GM19238 (cell line): ENCODE measurements around the gene SSBP4.

Experiments
- DNase-seq: peaks from one replicate; pipeline ENCODE4 v3.0.0; 2011; ENCODE audit warnings: low spot score; ENCODE audit not compliant: insufficient read length

SSBP4 gene

GRCh38 chr19:18433015-18433691, 14.0 kb downstream of the SSBP4 start:
- no peak for DNase-seq

DNA sequence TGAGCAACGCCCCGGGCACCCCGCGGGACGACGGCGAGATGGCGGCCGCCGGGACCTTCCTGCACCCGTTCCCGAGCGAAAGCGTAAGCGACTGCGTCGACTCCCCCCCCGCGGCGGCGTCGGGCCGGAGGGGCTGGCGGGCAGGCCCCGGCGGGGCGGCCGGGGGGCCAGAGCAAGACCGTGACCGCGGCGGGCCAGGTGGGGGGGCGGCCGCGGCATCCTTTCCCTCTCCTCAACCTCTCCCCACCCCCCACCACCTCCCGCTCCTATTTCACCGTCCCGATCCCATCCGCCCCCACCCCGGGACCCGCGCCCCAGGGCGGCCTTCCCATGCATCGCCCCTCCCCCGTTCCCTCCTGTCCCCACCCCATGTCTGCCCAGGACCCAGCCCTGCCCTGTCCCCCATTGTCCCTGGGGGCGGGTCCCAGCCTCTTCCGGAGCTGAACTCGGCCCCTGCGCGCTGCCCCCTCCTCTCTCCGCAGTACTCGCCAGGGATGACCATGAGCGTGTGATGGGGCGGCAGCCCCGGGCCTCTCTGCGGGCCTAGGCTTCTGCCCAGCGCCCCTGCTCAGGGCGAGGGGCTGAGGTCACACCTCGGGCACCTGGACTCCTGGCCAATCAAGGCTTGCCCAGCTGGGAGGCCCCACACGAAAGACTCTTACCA, 14.7 kb downstream of the SSBP4 start:
- no peak for DNase-seq

GRCh38 chr19:18434411-18435175, 15.4 kb downstream of the SSBP4 start:
- no peak for DNase-seq

DNA sequence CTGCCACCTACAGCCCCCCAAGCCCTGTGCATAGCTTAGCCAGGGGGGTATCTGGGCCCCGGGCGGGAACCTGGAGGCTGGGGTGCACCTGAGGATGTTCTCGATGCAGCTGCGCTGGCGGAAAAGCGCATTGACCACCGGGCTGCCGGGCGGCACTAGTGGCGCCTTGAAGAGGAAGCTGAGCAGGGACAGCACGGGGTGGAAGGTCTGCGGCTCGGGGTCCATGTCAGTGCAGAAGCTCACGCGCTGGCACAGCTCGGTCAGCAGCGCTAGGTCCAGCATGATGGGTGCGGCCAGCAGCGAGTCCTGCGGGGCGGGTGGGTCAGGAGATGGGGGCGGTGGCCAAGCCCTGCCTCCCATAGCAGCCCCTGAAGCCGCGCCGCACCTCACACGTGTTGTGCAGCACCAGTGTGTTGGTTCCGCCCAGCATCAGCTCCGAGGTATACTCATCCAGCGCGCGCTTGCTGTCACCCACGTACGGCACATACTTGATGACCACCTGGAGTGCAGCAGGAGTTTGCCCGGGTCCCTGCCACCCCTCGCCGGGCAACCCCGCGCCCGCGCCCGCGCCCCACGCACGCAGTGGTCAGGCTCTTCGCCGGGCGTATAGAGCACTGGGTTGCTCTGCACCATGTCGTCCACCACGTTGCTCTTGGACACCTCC, 16.1 kb downstream of the SSBP4 start:
- DNase-seq, result no peak

GRCh38 chr19:18435842-18436670, 16.9 kb downstream of the SSBP4 start:
- DNase-seq, result no peak

DNA sequence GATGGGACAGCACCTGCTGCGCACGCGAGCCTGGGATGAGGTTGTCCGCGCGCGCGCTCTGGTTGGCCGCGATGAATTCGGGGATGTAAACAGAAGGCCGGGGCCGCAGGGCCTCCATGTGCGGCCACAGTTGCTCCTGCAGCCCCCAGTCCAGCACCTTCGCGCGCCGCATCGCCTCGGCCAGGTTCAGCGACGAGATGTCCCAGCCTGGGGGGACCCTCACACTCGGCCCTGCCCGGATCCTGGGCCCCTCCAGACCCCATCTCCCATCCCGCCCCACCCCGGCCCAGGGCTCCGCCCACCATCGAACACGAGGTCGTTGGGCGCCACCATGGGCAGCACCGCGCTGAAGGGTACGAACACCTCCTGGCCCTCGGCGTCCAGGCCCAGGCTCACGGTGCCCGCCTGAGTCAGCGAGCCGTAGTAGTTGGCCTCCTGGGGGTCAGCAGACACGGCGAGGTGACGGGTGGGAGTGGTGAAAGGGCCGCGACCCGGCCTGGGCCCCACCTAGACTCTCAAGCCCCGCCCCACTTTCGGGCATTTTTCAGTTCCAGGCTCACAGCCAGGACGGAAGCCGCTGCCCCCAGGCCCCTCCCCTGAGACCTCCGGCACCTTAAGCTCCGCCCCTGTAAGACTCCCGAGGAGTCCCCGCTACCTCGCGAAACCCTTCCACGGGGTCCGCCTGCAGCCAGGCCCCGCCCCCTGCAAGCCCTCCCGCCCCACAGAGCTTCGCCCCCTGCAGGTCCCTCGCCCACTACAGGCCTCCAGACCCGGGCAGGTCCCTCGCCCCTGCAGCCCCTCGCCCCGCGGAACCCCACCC, 17.7 kb downstream of the SSBP4 start:
- DNase-seq, result peak; percentile 97

DNA sequence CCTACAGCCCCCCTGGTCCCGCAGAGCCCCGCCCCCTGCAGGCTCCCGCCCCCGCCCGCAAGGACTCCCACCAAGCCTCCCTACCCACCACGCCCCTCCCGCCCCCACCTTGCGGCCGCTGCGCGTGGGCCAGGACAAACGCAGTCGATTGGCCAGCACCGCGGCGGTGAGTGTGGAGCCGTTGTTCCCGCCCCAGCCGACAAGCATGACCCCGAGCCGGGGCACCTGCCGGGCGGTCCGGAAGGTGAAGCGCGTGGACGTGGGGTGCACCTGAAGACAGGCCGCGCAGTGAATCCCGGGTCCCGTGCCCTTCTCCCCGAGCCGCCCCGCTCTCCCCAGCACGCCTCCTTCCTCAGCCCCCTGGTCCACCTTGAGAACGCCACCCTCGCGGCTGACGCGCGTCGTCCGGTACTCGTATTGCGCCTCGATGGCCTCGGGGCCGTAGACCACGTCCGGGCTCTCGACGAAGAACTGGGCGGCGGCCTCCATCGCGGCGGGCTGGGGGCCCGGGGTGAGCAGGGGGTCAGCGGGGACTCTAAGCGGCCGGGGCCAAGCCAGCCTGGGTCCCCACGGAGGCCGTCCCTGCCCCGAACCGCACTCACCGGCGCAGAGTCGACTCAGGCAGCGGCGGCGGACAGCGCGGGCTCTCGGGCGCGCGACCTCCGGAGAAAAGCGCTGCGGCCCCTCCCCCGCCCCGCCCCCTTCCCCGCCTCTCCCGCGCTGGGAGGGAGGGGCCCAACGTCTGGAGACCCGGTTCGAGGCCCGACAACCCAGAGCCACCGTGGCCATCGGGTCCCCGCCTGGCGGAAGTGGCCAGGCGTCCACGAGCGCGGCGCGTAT, 18.5 kb downstream of the SSBP4 start, which contains the start of gene ISYNA1:
ISYNA1 (minus strand) TSS at position 643 of the 840 bp plus-strand sequence; CDS start at position 489, 154 bp downstream.
- no peak for DNase-seq

DNA sequence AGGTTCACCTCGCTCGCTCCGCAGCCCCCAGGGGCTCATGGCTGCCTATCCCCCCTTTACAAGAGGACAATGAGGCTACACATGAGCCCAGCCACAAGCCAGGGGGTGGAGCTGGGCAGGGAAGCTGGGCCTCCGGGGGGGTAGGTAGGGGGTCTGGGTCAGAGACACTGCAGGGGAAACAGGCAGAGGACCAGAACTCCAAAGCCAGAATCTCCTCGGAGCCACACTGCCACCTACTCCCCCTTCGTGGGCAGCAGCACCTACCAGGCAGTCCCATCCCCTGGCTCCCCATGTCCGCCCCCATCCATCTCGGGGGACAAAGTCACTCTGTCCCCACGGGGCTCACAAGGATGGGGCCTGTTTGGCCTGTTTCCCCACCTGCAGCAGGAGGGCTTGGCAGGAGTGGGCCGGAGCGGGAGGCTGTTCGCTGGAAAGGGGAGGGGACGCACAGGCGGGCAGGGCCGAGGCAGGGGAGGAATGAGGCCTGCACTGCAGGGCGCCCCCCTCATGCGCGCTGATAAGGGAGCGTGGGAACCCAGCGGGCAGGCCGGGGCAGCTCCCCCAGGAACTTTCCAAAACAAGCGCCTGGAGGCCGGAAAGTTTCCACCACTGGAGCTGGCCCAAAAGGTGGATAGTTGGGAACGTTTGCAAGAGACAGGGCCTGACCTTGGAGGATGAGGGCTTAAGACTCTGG, 19.3 kb downstream of the SSBP4 start:
- DNase-seq, result no peak

DNA sequence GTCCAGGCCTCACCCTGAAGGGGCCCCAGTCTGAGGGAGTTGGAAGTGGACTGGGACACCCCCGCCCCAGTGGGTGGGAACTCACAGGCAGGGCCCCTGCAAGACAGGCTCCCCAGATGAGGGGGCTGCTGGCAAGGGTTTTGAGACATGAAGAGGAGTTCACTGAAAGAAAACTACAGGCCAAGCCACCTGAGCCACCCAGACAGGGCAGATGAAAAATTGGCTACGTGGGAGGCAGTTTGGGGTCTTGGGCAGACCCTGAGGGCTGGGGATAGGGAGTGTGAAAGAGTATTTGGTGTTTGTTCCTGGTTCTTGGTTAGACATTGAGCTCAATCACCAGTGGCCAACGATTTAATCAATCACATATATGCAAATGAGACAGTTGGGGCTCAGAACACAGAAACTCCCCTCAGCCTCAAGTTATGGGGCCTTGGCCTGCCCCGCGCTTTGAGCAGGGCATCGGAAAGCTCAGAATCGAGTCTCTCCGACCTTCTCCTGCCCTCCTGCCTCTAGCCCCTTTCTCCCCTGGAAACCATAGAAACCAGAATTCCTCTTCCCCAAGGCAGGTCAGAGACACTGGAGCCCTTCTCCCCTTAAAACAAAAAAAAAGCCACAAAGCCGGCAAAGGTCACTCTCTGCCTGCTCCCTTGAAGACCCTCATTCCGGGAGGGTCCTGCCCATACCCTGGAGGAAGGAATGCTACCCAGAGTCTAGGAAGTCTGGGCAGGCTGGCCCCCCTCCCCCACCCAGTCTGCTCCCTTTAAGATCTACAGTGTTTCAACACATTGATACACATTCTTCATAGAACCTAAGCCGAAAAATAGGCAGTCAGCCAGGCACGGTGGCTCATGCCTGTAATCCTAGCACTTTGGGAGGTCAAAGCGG, 20.1 kb downstream of the SSBP4 start:
- no peak for DNase-seq

DNA sequence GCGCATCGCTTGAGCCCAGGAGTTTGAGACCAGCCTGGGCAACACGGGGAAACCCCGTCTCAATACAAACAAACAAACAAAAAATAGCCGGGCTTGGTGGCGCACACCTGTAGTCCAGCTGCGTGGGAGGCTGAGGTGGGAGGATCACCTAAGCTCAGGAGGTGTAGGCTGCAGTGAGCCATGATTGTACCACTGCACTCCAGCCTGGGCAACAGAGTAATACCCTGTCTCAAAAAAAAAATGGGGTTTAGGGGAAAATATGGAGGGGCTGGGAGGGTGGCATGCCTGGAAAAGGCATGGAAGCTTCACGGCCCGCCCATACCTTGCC, 20.7 kb downstream of the SSBP4 start:
- no peak for DNase-seq

DNA sequence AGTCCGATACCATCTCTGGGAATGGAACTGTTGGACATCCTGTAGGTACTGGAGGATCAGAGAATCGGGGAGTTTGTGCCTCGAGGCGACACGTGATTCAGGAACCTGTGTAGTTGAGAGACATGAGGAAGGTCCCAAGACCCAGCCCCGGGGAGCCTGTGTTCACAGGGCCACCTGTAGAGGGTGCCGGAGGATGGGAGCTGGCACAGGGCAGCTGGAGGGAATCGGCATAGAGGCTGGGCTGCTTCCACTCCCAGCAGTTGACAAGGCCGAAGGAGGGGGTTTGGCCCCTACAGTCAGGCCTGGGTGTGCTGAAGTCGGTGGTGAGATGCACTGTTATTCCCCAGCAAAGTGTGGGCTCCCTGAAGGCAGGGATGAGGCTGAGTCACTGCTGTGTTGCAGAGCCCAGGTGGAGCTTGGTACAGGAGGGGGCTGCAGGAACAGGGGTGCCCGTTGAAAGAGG, 21.2 kb downstream of the SSBP4 start:
- DNase-seq, result no peak

DNA sequence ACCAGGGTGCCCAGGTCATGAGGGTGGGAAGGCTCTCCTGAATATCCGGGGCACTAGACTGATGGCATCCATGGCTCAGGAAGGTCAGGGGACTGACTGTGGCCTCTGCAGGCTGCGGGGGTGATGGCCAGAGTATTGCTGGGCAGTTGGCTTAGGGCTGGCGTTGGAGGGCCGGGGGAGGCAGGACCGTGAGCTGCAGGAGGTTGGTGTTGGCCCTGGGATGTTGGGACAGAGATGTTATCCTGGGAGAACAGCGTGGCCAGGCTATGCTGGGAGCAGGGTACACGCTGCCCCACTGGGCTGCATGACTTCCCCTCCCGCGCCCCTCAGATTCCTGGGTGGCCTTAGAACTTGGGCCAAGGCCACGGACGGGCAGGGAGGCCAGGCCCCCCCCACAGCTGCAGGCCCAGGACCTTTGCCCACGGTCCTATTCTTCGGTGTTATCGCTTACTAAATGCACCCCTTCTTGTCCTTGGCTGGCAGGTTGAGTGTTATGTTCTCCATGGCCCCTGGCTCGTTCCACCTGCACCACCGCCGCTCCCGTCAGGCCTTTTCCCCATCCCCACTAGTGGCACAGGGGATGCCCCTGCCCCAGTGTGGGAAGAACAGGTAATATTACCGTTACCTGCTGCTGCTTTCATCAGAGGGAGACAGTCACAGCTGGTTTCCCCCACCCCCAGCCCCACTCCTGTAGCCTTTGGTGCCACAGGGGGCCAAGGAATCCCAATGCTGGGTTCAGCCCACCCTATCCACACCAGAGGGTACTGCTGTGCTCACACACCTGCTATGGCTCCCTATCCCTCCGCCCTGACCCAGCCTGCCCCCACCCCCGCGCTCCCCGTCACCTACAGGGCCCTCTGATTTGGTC, 22.0 kb downstream of the SSBP4 start:
- no peak for DNase-seq

DNA sequence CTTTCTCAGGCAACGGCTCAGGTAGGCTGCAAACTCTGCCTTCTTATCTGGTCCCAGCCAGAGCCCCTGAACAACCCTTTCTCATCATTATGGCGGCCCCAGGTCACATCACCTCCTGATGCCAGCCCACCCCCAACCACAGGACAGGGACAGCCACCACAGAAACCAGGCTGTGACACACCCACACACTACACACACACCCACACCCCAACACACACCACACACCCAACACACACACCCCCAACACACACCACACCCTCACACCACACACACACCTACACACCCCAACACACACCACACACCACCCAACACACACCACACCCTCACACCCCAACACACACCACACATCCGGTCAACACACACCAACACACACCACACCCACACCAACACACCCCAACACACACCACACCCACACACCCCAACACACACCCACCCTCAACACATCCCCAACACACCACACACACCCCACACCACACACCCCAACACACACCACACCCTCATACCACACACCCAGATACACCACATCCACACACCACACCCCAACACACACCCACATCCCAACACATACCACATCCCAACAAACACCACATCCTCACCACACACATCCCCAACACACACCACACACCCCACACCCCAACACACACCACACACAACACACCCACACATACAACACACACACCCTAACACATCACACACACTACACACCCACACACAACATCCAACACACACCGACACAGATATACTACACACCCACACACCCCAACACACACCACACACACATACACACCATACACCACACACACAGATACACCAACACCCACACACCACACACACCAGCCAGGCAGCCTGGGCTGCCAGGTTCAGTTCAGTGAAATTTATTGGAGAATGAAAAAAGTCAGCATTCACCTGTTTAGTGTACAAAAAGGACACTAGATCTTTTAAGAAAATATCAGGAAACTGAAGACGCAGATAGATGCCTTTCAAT, 22.9 kb downstream of the SSBP4 start:
- no peak for DNase-seq

DNA sequence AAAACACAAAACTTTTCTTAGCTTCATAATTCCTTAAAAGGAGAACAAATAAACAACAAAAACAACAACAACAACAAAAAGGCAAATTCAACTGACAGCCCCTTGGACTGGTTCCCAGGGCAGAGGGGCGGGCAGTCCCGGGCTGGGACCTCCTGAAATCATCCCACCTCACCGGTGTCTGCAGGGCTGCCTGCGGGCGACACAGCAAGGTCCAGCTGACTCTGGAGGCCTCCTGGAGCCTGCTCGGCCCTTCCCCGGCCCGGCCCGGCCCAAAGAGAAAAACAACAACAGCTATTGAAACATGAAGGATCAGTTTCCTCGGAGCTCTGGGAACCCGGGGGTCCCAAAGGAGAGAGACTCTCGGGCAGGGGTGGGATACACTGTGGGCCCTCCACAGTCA, 23.7 kb downstream of the SSBP4 start:
- DNase-seq, result no peak

DNA sequence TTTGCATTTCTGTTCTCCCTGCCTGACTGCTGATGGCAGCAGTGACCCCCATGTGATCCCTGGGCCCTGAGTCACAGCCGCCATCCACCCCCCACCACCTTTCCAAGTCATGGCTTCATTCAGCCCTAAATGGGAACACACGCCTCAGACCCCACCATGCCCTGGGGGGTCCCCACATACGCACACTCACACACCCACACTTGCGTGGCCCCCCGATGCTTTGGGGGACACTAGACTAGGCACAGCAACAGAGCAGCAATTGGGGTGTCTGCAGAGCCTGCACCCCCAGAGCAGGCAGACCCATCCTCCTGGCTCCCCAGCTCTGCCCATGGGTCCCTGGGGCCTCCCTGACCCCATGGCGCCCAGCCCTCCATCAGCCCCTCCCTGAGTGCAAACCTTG, 24.2 kb downstream of the SSBP4 start:
- no peak for DNase-seq
